Mesenchymal stem cell (in vitro differentiated cells and primary cell): ENCODE measurements around the gene BLVRA.
A peak's percentile ranks its signal among the peaks of the same experiment; 100 is the strongest.
"Not testable (repeated sequence)": the region's sequence is repeated elsewhere in the genome, so short reads cannot be mapped to it uniquely, and the experiment has no call there.

ENCODE experiments used
- DNase-seq: peaks from one replicate; pipeline ENCODE4 v3.0.0-alpha.2; 2013
- H2AFZ ChIP-seq: one replicate; pipeline ENCODE4 v1.6.1; 2013; ENCODE audit warnings: low read depth, mild to moderate bottlenecking, control low read depth, inconsistent platforms, low read length, moderate library complexity
- H2AK5ac ChIP-seq: 2 replicates; pipeline ENCODE4 v1.6.1; 2013; ENCODE audit warnings: low read length, moderate library complexity, mild to moderate bottlenecking, inconsistent platforms; ENCODE audit not compliant: severe bottlenecking
- H2BK120ac ChIP-seq: one replicate; pipeline ENCODE4 v1.6.1; 2013; ENCODE audit warnings: low read depth, mild to moderate bottlenecking, inconsistent platforms, low read length, moderate library complexity
- H2BK12ac ChIP-seq, 2 experiments: one replicate each; pipeline ENCODE4 v1.6.1; 2013; ENCODE audit warnings: inconsistent platforms in 2 of 2, low read length in 2 of 2, mild to moderate bottlenecking in 2 of 2, moderate library complexity in 2 of 2, control low read depth in 1 of 2
- H2BK15ac ChIP-seq: one replicate; pipeline ENCODE4 v1.6.1; 2013; ENCODE audit warnings: mild to moderate bottlenecking, low read depth, inconsistent platforms; ENCODE audit not compliant: poor library complexity, severe bottlenecking
- H2BK5ac ChIP-seq: 2 replicates; pipeline ENCODE4 v1.6.1; 2013; ENCODE audit warnings: low read depth, mild to moderate bottlenecking, low read length, control low read depth, inconsistent platforms; ENCODE audit not compliant: poor library complexity, severe bottlenecking
- H3K14ac ChIP-seq, 2 experiments: one replicate each; pipeline ENCODE4 v1.6.1; 2013; ENCODE audit warnings: inconsistent platforms in 2 of 2, low read length in 2 of 2, control low read depth in 1 of 2, mild to moderate bottlenecking in 1 of 2, moderate library complexity in 1 of 2
- H3K18ac ChIP-seq, 2 experiments: one replicate each; pipeline ENCODE4 v1.6.1; 2013; ENCODE audit warnings: inconsistent platforms in 2 of 2, low read length in 2 of 2, control low read depth in 1 of 2, low read depth in 1 of 2, mild to moderate bottlenecking in 1 of 2
- H3K23ac ChIP-seq, 2 experiments: one replicate each; pipeline ENCODE4 v1.6.1; 2013; ENCODE audit warnings: inconsistent platforms in 2 of 2, low read length in 2 of 2, mild to moderate bottlenecking in 2 of 2, moderate library complexity in 2 of 2, control low read depth in 1 of 2
- H3K27ac ChIP-seq: 2 replicates; pipeline ENCODE4 v1.5.1; 2013; ENCODE audit warnings: mild to moderate bottlenecking, moderate library complexity, low read length, control low read depth, inconsistent platforms; ENCODE audit not compliant: poor library complexity, severe bottlenecking
- H3K27me3 ChIP-seq, 2 experiments: 2 replicates each; pipeline versions ENCODE4 v1.6.1 to v1.7.0; 2013; ENCODE audit warnings: low read length in 2 of 2, mild to moderate bottlenecking in 2 of 2, moderate library complexity in 2 of 2, control low read depth in 1 of 2, inconsistent platforms in 1 of 2; ENCODE audit not compliant: control insufficient read depth in 1 of 2, insufficient read depth in 1 of 2
- H3K36me3 ChIP-seq, 2 experiments: 2 replicates each; pipeline versions ENCODE4 v1.6.1 to v1.7.0; 2013; ENCODE audit warnings: low read length in 2 of 2, control low read depth in 1 of 2, inconsistent platforms in 1 of 2, low read depth in 1 of 2, mild to moderate bottlenecking in 1 of 2; ENCODE audit not compliant: insufficient read depth in 2 of 2, control insufficient read depth in 1 of 2
- H3K4ac ChIP-seq, 2 experiments: one replicate each; pipeline ENCODE4 v1.6.1; 2013; ENCODE audit warnings: inconsistent platforms in 2 of 2, low read length in 2 of 2, mild to moderate bottlenecking in 2 of 2, moderate library complexity in 2 of 2, control low read depth in 1 of 2, low read depth in 1 of 2
- H3K4me1 ChIP-seq: 2 replicates; pipeline ENCODE4 v1.6.1; 2013; ENCODE audit warnings: low read depth, low read length, control low read depth; ENCODE audit not compliant: control insufficient read depth, insufficient read depth
- H3K4me2 ChIP-seq: 2 replicates; pipeline ENCODE4 v1.6.1; 2013; ENCODE audit warnings: low read length, mild to moderate bottlenecking, inconsistent platforms; ENCODE audit not compliant: poor library complexity, severe bottlenecking
- H3K4me3 ChIP-seq, 2 experiments: 2 replicates each; pipeline versions ENCODE4 v1.5.1 to v1.7.0; 2013; ENCODE audit warnings: low read length in 2 of 2, mild to moderate bottlenecking in 2 of 2, control low read depth in 1 of 2, low read depth in 1 of 2; ENCODE audit not compliant: insufficient read depth in 1 of 2
- H3K79me1 ChIP-seq: replicated peaks from 2 replicates; pipeline ENCODE4 v1.6.1; 2013; ENCODE audit warnings: mild to moderate bottlenecking, control low read depth, low read length, inconsistent platforms; ENCODE audit not compliant: poor library complexity, severe bottlenecking
- H3K9ac ChIP-seq: 2 replicates; pipeline ENCODE4 v1.7.0; 2013; ENCODE audit warnings: mild to moderate bottlenecking, low read length, moderate library complexity
- H3K9me3 ChIP-seq: 2 replicates; pipeline ENCODE4 v1.7.0; 2013; ENCODE audit warnings: mild to moderate bottlenecking, low read length; ENCODE audit not compliant: control insufficient read depth
- H4K8ac ChIP-seq: one replicate; pipeline ENCODE4 v1.6.1; 2013; ENCODE audit warnings: inconsistent platforms, mild to moderate bottlenecking, low read length, moderate library complexity
- H4K91ac ChIP-seq: one replicate; pipeline ENCODE4 v1.6.1; 2013; ENCODE audit warnings: mild to moderate bottlenecking, low read length, inconsistent platforms
- WGBS: methylation state at CpG from one replicate; pipeline ENCODE4 v1.1.7; 2013; ENCODE audit warnings: mixed read lengths; 5-methylcytosine and 5-hydroxymethylcytosine counted together

Gene BLVRA

GRCh38 chr7:43782768-43783555, 24.5 kb downstream of the BLVRA start:
- Histone ChIP-seq H4K8ac (peak overlapping the region; percentile 73), H2AK5ac (no peak overlapping the region), H3K4me3 (peak overlapping the region in 1 of 2 experiments; percentile 31), H3K4ac (peak overlapping the region in 1 of 2 experiments; percentile 24), H3K14ac (peak overlapping the region in 1 of 2 experiments; percentile 44), H3K23ac (no peak overlapping the region), H3K36me3 (peaks cover 18 to 20% of the 10 kb centered on the region in 2 experiments), H3K27ac (no peak overlapping the region), H4K91ac (peak overlapping the region; percentile 93), H3K4me1 (peaks cover 6% of the 10 kb centered on the region), H3K9ac (peak overlapping the region; percentile 60), H2BK120ac (peak overlapping the region; percentile 71), H3K4me2 (no peak overlapping the region), H3K79me1 (peaks cover 18% of the 10 kb centered on the region), H2BK15ac (no peak overlapping the region), H3K9me3 (no peaks in the 10 kb centered on the region), H2BK12ac (peak overlapping the region; percentile 49 to 65), H3K18ac (peak overlapping the region; percentile 75 to 85), H3K27me3 (no peaks in the 10 kb centered on the region), H2AFZ (no peak overlapping the region), H2BK5ac (no peak overlapping the region)
- DNase-seq = no peak
- 88% methylated on average over 4 of the region's 8 CpGs for WGBS

DNA sequence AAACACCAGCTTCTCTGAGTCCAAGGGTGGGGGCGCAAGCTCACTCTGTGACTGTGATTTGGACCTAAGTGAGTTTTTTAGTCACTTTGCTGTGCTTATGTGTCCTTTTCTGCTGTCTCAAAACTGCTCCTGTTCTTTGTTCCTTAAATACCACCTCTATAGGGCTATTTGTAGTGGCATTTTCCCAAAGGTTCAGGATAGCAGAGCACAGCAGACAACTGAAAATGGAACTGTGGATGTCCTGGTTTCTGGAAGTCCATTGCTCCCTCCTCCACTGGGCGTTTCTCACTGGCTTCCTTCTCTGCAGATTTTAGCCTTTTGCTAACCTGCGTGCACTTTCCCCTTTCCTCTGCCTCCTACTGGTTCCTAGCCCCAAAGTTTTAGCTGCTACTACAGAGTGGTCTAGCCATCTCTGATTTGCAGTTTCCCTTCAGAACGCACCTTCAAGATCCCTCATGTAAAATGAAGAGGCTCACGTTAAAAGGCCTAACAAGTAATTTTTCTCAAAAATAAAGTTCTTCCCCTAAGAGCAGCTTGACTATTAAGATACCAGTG, 25.6 kb downstream of the BLVRA start:
- H2BK15ac ChIP-seq = no peak overlapping the region
- H4K8ac ChIP-seq = no peak overlapping the region
- no peak overlapping the region for H3K23ac ChIP-seq
- H3K4me3 ChIP-seq = no peak overlapping the region
- no peak overlapping the region for H3K4ac ChIP-seq
- peak overlapping the region; percentile 50 for H3K27ac ChIP-seq
- no peaks in the 10 kb centered on the region for H3K9me3 ChIP-seq
- H2AFZ ChIP-seq = no peak overlapping the region
- no peak overlapping the region for H2AK5ac ChIP-seq
- no peak overlapping the region for H3K9ac ChIP-seq
- H2BK120ac ChIP-seq = peak overlapping the region; percentile 71
- H3K18ac ChIP-seq = peak overlapping the region in 1 of 2 experiments; percentile 77
- 95% methylated on average over 5 of the region's 5 CpGs for WGBS
- peak overlapping the region; percentile 4 for H2BK5ac ChIP-seq
- no peaks in the 10 kb centered on the region for H3K27me3 ChIP-seq
- H3K79me1 ChIP-seq = peaks cover 18% of the 10 kb centered on the region
- H4K91ac ChIP-seq = no peak overlapping the region
- H3K36me3 ChIP-seq = peaks cover 24 to 31% of the 10 kb centered on the region in 2 experiments
- peaks cover 6% of the 10 kb centered on the region for H3K4me1 ChIP-seq
- peak overlapping the region in 1 of 2 experiments; percentile 94 for H2BK12ac ChIP-seq
- H3K14ac ChIP-seq = no peak overlapping the region
- DNase-seq = no peak
- H3K4me2 ChIP-seq = no peak overlapping the region

- 98% methylated on average over 8 of the region's 8 CpGs for WGBS
- DNase-seq = peak; percentile 70
- not testable (repeated sequence) for H4K8ac ChIP-seq, H2AK5ac ChIP-seq, H3K27me3 ChIP-seq, H4K91ac ChIP-seq, H2AFZ ChIP-seq, H3K4ac ChIP-seq, H2BK120ac ChIP-seq, H3K4me2 ChIP-seq, H3K4me1 ChIP-seq, H2BK5ac ChIP-seq, H3K9me3 ChIP-seq, H3K14ac ChIP-seq, H3K23ac ChIP-seq
- Histone ChIP-seq H2BK12ac (peak overlapping the region; percentile 60 to 73), H2BK15ac (peak overlapping the region; percentile 18), H3K79me1 (peaks cover 18% of the 10 kb centered on the region), H3K27ac (peak overlapping the region; percentile 50), H3K18ac (peak overlapping the region in 1 of 2 experiments; percentile 65), H3K9ac (peak overlapping the region; percentile 66), H3K36me3 (peaks cover 28 to 34% of the 10 kb centered on the region in 2 experiments), H3K4me3 (peak overlapping the region in 1 of 2 experiments; percentile 61)
These were observed 26.2 kb downstream of the BLVRA start for GRCh38 chr7:43784585-43785087.

- Histone ChIP-seq H3K27ac (peak overlapping the region; percentile 72), H2AK5ac (no peak overlapping the region), H3K23ac (no peak overlapping the region), H3K4me1 (peaks cover 6% of the 10 kb centered on the region), H2BK12ac (no peak overlapping the region), H2BK15ac (no peak overlapping the region), H3K18ac (no peak overlapping the region), H4K8ac (no peak overlapping the region), H3K36me3 (peaks cover 28 to 37% of the 10 kb centered on the region in 2 experiments), H3K4ac (no peak overlapping the region), H3K9me3 (no peaks in the 10 kb centered on the region), H2BK5ac (no peak overlapping the region), H2AFZ (no peak overlapping the region), H4K91ac (no peak overlapping the region), H3K27me3 (no peaks in the 10 kb centered on the region), H3K4me2 (no peak overlapping the region), H3K9ac (peak overlapping the region; percentile 66), H3K4me3 (peak overlapping the region in 1 of 2 experiments; percentile 61), H2BK120ac (no peak overlapping the region), H3K79me1 (peaks cover 16% of the 10 kb centered on the region), H3K14ac (no peak overlapping the region)
- WGBS = 6% methylated on average over 2 of the region's 2 CpGs
- DNase-seq = peak; percentile 96
These were observed 26.9 kb downstream of the BLVRA start for GRCh38 chr7:43785420-43785819.
